ENCODE measurements around the gene MTMR3.

The MTMR3 gene

DNA sequence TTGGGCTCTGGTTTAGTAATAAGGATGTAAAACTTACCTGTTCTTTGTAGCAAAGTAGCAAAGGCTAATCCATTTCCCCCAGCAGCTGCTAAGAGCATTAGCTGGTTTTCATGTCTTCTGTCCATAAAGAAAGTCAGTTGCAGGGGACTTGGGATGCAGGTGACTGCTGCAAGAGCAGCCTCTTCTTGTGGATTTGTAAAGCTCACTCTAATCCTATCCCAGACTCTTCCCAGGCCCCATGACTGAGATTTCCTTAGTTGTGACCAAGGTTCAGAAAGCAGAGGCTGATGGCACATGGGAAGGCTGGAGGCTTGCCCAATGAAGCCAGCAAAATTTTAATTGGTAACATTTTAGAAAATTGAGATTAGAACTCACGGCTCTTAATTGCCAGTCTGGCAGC, 102.9 kb downstream of the MTMR3 start:
- no peak overlapping the region for H3K4me3 Mint-ChIP-seq
- no peaks in the 10 kb centered on the region for H3K27me3 Mint-ChIP-seq
- no peak overlapping the region for H3K27ac Mint-ChIP-seq
- H3K9me3 Mint-ChIP-seq, result no peaks in the 10 kb centered on the region
- H3K4me1 Mint-ChIP-seq (ENCODE audit: low read depth), result no peaks in the 10 kb centered on the region
- peaks cover 20% of the 10 kb centered on the region for H3K36me3 Mint-ChIP-seq (ENCODE audit: low read depth)

DNA sequence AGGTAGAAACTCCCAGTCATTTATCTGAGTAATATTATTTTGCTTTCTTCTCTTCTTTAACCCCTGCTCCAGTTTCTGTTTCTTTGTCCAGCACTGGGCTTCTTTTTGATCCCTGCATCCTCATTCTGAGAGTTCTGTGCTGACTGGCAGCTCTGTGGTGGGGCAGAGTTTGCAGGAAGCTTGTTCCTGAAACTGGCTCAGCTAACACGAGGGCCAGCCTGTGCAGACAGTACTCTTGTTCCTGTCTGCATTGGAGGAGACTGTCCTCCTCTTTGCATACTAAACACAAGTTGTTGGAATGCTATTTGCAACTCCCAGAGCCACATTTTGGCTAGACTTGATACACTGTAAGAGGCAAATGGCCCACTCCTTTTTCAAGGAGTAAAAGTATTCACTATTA, 104.2 kb downstream of the MTMR3 start:
- peaks cover 27% of the 10 kb centered on the region for H3K36me3 Mint-ChIP-seq (ENCODE audit: low read depth)
- H3K27me3 Mint-ChIP-seq, result no peaks in the 10 kb centered on the region
- no peak overlapping the region for H3K4me3 Mint-ChIP-seq
- H3K9me3 Mint-ChIP-seq, result no peaks in the 10 kb centered on the region
- H3K27ac Mint-ChIP-seq, result no peak overlapping the region
- no peaks in the 10 kb centered on the region for H3K4me1 Mint-ChIP-seq (ENCODE audit: low read depth)

DNA sequence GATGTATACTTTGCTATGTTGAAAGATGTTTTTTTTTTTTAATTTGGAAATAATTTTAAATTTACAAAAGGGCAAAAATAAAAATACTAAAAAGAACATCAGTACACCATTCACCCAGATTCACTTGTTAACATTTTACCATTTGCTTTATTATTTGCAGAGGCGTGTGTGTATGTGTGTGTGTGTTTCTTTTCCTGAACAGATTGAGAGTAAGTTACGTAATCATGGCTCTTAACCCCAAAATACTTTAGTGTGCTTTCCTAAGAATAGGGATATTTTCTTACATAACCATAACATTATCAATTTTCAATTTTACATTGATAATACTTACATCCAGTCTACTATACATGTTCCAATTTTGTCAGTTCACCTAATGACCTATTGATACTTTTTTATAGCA, 105.7 kb downstream of the MTMR3 start:
- no peaks in the 10 kb centered on the region for H3K27me3 Mint-ChIP-seq
- peaks cover 2% of the 10 kb centered on the region for H3K4me1 Mint-ChIP-seq (ENCODE audit: low read depth)
- no peaks in the 10 kb centered on the region for H3K9me3 Mint-ChIP-seq
- H3K27ac Mint-ChIP-seq, result no peak overlapping the region
- peaks cover 27% of the 10 kb centered on the region for H3K36me3 Mint-ChIP-seq (ENCODE audit: low read depth)
- H3K4me3 Mint-ChIP-seq, result no peak overlapping the region

DNA sequence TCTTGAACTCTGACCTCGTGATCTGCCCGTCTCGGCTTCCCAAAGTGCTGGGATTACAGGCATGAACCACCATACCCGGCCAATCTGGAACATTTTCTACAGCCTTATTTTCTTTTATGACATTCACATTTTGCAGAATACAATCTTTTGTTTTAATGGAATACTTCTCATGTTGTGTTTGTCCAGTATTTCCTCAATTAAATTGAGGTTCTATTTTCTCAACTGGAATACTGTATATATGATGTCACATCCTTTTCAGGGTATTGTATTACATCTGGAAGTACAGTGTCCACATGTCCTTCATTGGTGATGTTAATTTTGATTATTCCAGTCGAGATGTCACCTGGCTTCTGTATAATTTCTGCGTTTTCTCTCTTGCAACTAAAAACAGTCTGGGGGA, 106.5 kb downstream of the MTMR3 start:
- H3K36me3 Mint-ChIP-seq (ENCODE audit: low read depth), result peaks cover 23% of the 10 kb centered on the region
- H3K4me3 Mint-ChIP-seq, result no peak overlapping the region
- no peaks in the 10 kb centered on the region for H3K9me3 Mint-ChIP-seq
- no peak overlapping the region for H3K27ac Mint-ChIP-seq
- no peaks in the 10 kb centered on the region for H3K27me3 Mint-ChIP-seq
- H3K4me1 Mint-ChIP-seq (ENCODE audit: low read depth), result peaks cover 10% of the 10 kb centered on the region

DNA sequence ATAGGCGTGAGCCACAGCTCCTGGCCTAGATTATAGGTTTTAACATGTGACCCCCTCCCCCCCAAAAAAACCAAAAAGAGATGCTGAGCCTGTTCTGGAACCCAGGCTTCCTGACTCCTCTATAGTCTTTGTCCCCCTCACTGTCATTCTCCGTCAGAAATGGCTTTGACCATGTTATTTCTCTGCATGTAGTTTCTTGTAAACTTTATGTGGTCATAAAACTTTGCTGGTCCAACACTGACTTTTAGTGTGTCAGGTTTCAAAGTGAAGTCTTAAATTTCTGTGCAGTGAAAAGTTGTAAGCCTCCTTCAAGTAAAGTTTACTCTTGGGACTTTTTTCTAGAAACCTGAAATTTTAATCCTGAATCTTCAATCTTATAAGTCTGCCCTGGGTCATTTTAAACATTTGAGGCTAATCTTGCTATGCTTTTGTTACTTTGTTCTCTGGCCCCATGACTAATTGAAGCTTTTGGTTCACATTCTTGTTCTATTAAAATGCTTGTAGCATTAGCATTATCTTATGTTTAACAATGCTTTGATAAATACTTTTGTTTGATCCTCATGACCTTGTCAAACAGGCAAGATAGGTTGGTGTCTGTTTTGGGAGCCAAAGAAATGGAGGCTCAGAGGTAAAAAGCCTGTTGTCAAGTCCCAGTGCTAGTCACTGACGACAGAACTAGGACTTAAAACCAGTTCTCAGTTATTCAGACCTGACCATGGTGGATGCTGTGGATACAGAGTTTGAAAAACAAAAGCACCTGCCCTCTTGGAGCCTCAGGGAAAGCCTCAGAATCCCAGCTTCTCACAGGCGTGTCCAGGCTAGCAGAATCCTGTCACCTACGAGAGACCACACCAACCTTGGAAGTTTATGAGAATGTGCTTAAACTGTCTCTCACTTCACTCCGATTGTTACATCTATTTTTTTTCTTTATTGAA, 109.6 kb downstream of the MTMR3 start:
- Mint-ChIP-seq H3K4me1 (ENCODE audit: low read depth) (peaks cover 15% of the 10 kb centered on the region), H3K9me3 (no peaks in the 10 kb centered on the region), H3K27me3 (no peaks in the 10 kb centered on the region), H3K36me3 (ENCODE audit: low read depth) (peaks cover 17% of the 10 kb centered on the region), H3K4me3 (no peak overlapping the region), H3K27ac (no peak overlapping the region)

DNA sequence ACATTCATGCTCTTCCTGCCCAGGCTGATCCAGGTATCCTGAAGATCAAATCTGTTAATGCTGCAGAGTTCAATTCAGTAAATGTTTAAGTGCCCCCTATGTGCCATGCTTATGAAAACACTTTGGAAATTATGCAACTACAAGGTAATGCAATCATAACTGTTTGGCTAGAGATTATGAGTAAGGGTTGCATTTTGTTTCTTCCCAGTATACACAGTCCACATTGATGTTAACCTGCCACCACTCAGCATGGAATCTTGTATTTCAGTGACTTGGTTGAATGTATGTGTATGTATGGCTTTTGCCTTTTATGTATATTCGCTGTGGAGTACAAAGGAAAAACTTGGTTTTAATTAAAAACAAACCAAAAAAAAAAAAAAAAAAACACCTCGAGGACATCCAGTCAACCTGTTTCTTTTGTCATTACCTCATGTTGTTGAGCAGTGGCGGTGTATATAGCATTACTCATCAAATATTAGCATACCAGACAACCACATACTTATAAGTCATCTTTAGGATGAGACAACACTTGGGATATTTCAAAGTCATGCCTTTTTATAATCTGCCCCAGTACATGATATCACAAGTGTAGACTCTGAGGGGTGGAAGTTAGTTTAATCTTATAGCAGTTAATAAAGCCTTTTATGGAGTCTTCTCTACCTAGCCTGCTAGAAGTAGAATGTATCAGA, 111.2 kb downstream of the MTMR3 start:
- no peaks in the 10 kb centered on the region for H3K9me3 Mint-ChIP-seq
- H3K27ac Mint-ChIP-seq, result no peak overlapping the region
- H3K4me3 Mint-ChIP-seq, result no peak overlapping the region
- H3K36me3 Mint-ChIP-seq (ENCODE audit: low read depth), result peaks cover 23% of the 10 kb centered on the region
- H3K4me1 Mint-ChIP-seq (ENCODE audit: low read depth), result peaks cover 15% of the 10 kb centered on the region
- no peaks in the 10 kb centered on the region for H3K27me3 Mint-ChIP-seq

DNA sequence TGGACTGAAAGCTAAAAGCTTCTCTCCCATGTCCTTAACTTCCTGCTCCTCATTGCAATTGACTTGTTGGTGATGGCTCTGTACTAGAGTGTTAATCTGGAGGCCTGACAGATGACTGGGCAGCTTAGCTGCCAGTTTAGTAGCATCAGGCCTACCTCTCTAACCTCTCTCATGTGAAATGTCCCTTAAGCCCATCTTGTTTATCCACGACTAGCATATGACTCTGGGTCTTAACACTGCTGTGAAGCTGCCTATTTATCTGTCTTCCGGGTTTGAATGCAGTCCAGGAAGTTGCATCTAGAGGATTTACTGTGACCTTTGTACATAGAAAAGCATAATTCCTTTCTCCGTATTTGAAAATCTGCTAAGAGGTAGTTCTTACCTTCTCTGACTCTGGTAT, 112.0 kb downstream of the MTMR3 start:
- Mint-ChIP-seq H3K4me1 (ENCODE audit: low read depth) (peaks cover 15% of the 10 kb centered on the region), H3K27ac (no peak overlapping the region), H3K9me3 (no peaks in the 10 kb centered on the region), H3K4me3 (no peak overlapping the region), H3K36me3 (ENCODE audit: low read depth) (peaks cover 20% of the 10 kb centered on the region), H3K27me3 (no peaks in the 10 kb centered on the region)

DNA sequence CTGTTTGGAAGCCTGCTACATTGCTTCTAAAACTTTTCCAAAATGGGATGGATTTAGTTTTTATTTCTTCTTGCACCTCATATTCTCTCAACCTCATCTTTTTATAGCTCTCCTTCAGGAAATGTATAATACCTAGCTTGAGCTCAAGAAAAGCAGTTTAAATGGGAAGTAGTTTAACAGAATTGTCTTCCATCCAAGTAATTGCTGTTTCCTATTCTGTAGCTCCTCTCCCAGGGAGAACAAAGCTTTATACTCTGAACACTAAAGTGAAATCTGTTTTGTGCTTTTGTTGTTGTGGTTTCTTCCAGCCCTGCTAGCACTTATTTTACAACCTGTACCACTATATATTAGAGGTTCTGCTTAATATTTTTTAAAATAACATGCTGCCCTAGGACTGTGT, 114.1 kb downstream of the MTMR3 start:
- Mint-ChIP-seq H3K4me3 (no peak overlapping the region), H3K27ac (no peak overlapping the region), H3K27me3 (no peaks in the 10 kb centered on the region), H3K36me3 (ENCODE audit: low read depth) (peaks cover 17% of the 10 kb centered on the region), H3K4me1 (ENCODE audit: low read depth) (peaks cover 23% of the 10 kb centered on the region), H3K9me3 (no peaks in the 10 kb centered on the region)

DNA sequence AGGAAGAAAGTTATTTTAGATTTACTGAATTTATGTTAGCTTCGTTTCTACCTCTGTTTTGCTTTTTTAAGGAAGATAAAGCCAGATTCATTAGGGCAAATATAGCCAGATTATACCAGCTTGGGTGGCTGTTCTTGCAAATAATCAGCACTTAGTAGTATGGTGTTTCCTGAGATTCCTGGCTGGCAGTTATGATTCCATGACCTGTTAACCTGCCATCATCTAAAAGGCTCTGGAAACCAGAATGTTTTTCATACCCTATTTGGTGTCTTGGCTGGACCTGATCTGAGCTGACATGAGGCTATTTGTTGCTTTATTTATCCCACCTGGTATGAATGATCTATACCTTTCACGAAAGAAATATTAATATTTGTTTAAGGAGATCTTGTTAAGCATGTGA, 114.5 kb downstream of the MTMR3 start:
- H3K4me3 Mint-ChIP-seq, result no peak overlapping the region
- no peaks in the 10 kb centered on the region for H3K27me3 Mint-ChIP-seq
- H3K9me3 Mint-ChIP-seq, result no peaks in the 10 kb centered on the region
- H3K36me3 Mint-ChIP-seq (ENCODE audit: low read depth), result peaks cover 15% of the 10 kb centered on the region
- peaks cover 23% of the 10 kb centered on the region for H3K4me1 Mint-ChIP-seq (ENCODE audit: low read depth)
- no peak overlapping the region for H3K27ac Mint-ChIP-seq

DNA sequence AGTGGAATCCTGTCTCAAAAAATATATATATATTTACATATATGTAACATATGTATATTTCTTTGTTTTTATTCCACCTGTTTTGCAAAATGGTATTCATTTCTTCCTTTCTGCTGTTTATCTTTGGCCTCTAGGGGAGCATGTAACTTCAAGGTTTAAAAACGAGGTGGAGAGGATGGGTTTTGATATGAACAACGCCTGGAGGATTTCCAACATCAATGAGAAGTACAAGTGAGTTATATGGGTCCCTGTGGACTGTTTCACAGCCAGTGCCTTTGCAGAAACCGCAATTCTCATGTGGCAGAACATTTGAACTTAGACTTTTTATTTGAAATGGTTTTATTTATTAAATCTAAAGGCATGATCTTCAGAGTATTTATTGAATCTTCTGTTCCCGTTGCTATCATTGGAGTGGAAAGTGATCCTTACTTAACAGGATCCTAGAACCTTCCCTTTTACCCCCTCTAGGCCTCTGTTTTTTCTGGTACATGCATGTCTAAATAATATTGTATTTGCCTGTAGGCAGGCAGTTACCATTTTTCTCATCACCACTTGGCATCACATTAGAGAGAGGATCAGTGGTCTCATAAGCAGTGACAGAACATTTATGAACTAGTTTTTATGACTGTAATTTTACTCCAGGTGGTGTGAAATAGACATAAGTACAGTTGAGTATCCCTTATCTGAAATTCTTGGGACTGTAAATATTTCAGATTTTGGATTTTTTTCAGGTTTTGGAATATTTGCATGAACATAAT, 115.8 kb downstream of the MTMR3 start:
- Mint-ChIP-seq H3K27ac (no peak overlapping the region), H3K4me1 (ENCODE audit: low read depth) (peaks cover 20% of the 10 kb centered on the region), H3K36me3 (ENCODE audit: low read depth) (peaks cover 12% of the 10 kb centered on the region), H3K9me3 (no peaks in the 10 kb centered on the region), H3K27me3 (no peaks in the 10 kb centered on the region), H3K4me3 (no peak overlapping the region)

DNA sequence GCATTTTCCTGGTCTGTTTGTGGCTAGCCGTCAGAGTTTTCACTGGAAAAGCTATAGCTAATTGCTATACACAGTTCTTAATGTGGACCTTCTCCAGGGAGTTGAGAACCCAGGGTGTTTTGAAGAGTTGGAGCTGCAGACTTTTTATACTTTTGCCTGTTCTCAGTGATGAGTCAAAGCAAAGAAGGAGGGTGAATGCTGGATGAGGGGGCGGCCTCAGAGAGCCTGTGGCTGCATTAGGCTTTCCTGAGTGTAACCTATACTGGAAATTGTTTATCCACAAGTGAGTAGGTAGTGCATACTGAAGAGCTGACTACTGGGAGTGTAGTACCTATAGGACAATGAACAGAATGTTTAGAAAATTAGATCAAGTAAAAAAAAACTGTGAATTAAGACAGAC, 117.6 kb downstream of the MTMR3 start:
- peaks cover 12% of the 10 kb centered on the region for H3K36me3 Mint-ChIP-seq (ENCODE audit: low read depth)
- no peaks in the 10 kb centered on the region for H3K9me3 Mint-ChIP-seq
- peak overlapping the region; percentile 29 for H3K27ac Mint-ChIP-seq
- H3K4me3 Mint-ChIP-seq, result no peak overlapping the region
- no peaks in the 10 kb centered on the region for H3K27me3 Mint-ChIP-seq
- peaks cover 8% of the 10 kb centered on the region for H3K4me1 Mint-ChIP-seq (ENCODE audit: low read depth)

DNA sequence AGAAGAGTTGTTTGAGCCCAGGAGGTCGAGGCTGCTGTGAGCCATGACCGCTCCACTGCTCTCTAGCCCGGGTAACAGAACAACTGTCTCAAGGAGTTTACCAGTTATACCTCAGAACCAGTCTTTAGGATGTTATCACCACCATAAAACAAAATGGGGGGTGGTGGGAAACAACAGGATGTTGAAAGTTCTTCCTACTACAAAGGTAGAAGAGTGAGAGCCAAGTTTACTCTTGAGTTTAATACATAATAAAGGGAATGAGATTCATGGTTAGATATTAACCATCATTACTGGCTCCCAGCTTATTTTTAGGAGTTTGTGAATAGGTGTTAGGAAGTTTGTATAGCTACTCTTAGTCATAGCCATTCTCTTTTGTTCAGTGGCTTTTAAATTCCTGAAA, 118.5 kb downstream of the MTMR3 start:
- Mint-ChIP-seq H3K27me3 (no peaks in the 10 kb centered on the region), H3K4me3 (no peak overlapping the region), H3K4me1 (ENCODE audit: low read depth) (peaks cover 8% of the 10 kb centered on the region), H3K9me3 (no peaks in the 10 kb centered on the region), H3K36me3 (ENCODE audit: low read depth) (peaks cover 12% of the 10 kb centered on the region), H3K27ac (no peak overlapping the region)

DNA sequence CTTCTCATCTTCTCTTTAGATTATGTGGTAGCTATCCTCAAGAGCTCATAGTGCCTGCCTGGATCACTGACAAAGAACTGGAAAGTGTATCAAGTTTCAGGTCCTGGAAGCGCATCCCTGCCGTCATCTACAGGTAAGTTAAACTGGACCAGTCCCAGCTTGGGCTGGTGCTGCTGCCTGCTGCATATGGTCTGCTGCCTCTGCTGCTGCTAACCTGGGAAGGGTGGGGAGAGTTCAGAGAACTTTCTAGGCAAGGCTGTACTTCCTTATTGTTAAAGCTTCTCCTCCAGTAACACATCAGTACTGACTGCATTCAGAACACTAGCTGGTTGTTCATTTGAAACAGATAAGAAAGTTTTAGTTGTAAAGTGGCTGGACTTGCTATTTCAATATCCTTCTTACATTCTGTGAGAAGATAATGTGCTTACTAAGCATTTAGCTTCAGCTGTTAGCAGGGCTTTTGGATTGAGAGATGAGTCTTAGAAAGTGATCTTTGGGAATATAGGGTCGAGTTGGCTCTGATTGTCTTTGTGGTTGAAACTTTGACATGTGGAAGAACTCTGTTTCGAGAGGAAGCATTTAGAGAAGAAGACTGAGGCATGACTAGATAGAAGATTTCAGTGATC, 120.0 kb downstream of the MTMR3 start:
- peaks cover 12% of the 10 kb centered on the region for H3K36me3 Mint-ChIP-seq (ENCODE audit: low read depth)
- H3K27ac Mint-ChIP-seq, result no peak overlapping the region
- no peaks in the 10 kb centered on the region for H3K27me3 Mint-ChIP-seq
- H3K4me3 Mint-ChIP-seq, result no peak overlapping the region
- peaks cover 8% of the 10 kb centered on the region for H3K4me1 Mint-ChIP-seq (ENCODE audit: low read depth)
- no peaks in the 10 kb centered on the region for H3K9me3 Mint-ChIP-seq

DNA sequence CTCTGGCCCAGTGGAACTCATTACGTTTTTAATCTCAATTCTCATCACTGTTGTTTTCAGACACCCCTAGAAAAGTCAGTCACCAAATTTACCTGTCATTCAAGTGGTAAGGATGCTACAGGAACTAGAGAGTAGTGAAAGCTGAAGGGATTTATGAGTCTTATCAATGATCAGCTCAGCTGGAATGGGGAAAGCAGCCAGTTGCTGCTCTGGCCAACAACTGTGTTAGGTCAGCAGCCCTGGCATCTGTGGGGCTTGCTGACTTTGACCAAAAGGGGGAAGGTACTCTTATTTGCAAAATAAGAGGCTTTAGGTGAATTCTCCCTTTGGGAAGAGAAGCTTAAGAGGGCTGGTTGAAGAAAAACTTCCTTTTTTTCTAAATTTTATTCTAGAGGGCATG, 121.1 kb downstream of the MTMR3 start:
- Mint-ChIP-seq H3K27ac (no peak overlapping the region), H3K36me3 (ENCODE audit: low read depth) (peaks cover 17% of the 10 kb centered on the region), H3K9me3 (no peaks in the 10 kb centered on the region)

DNA sequence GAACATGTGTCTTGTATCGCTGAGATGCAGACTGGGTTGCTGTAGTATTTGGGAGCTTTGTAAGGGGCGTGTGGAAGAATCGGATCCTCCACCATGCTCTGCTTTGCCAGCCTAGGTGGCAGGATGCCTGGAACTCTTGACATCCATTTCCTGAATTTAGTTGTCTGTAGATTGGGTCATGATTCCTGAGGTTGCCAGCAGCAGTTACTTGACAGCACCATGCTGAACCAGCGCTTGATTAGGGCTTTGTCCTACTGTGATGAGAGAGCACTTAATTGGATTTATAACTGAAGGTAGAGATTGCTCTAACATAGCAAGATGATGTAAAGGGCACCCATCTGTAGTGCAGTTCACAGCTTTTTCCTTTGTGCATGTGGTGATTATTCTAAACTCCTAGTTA, 121.7 kb downstream of the MTMR3 start:
- no peaks in the 10 kb centered on the region for H3K27me3 Mint-ChIP-seq
- H3K9me3 Mint-ChIP-seq, result no peaks in the 10 kb centered on the region
- no peak overlapping the region for H3K27ac Mint-ChIP-seq
- no peak overlapping the region for H3K4me3 Mint-ChIP-seq
- peaks cover 19% of the 10 kb centered on the region for H3K36me3 Mint-ChIP-seq (ENCODE audit: low read depth)
- H3K4me1 Mint-ChIP-seq (ENCODE audit: low read depth), result peaks cover 8% of the 10 kb centered on the region

More for the DNA sequence above, 121.1 kb downstream of the MTMR3 start:
- H3K4me1 Mint-ChIP-seq (ENCODE audit: low read depth), result peaks cover 8% of the 10 kb centered on the region
- no peak overlapping the region for H3K4me3 Mint-ChIP-seq
- H3K27me3 Mint-ChIP-seq, result no peaks in the 10 kb centered on the region
